ENCODE data around the gene ARFRP1. TPM values are rescaled to one million over a fixed set of nuclear protein-coding genes. Genes with fewer than 3 reads are reported as not detected.

ARFRP1 gene
- total RNA-seq, 1 donor from 2014 or later: 66.0 TPM

DNA sequence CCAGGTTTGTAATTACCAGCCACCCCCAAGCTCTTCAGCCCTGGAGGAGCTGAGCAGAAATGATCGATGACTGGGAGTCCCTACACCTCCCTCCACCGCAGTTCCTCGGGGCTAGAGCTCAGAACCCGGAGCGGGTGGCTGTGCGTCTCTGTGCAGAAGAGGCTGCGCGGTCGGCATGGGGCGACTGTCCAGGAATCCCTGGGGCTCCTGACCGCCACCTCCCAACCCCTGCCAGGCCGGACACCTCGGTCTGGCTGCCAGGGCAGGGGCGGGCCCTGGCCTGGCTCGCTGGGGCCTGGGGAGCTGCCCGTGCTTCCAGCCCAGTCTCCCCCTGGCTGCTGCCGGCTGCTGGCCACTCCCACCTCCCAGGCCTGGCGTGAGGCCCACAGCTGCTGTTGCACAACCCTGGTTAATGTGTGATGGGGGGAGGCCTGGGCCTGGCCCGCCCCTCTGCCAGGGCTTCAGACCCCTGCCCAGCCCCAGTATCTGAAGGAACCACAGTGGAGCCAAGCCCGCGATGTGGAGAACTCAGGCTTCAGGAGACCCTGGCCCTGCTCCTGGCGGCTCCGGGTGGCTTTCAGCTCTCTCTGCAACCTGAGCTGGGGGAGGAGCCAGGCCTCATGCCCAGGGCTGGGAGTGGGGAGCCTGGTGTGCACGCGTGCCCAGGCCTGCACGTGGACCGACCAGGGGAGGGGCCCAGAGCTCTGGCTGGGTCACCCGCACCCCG lies 33.0 kb upstream of the ARFRP1 start:
- DNase-seq (no peak), ATAC-seq (ENCODE audit: low read depth) (no peak)
- Mint-ChIP-seq H3K36me3 (ENCODE audit: low read depth) (peaks cover 6% of the 10 kb centered on the region), H3K27me3 (no peaks in the 10 kb centered on the region), H3K4me3 (peak overlapping the region; percentile 48), H3K4me1 (peaks cover 22% of the 10 kb centered on the region), H3K27ac (no peak overlapping the region), H3K9me3 (no peaks in the 10 kb centered on the region)
- POLR2A ChIA-PET: interaction anchor here (0.5 to 1.8 kb wide), 4 partner anchors 26 to 220 kb away, joined by 3 to 7 read pairs (median 4); partner anchors contain the start of genes ARFRP1, PPDPF and ZGPAT
- intact Hi-C loops (cut with micrococcal nuclease): no loop called here
- CTCF ChIA-PET: no interaction called here
- no peak for TF ChIP-seq CTCF (IDR thresholded peaks at IDR 0.05)

- Mint-ChIP-seq H3K9me3 (no peaks in the 10 kb centered on the region), H3K36me3 (ENCODE audit: low read depth) (peaks cover 9% of the 10 kb centered on the region), H3K27ac (no peak overlapping the region), H3K4me3 (peak overlapping the region; percentile 48), H3K4me1 (peaks cover 28% of the 10 kb centered on the region), H3K27me3 (no peaks in the 10 kb centered on the region)
- CTCF ChIA-PET: no interaction called here
- peak; percentile 53 for DNase-seq
- ATAC-seq (ENCODE audit: low read depth): peak; percentile 1
- intact Hi-C loops (cut with micrococcal nuclease): no loop called here
- POLR2A ChIA-PET: interaction anchor here (0.5 to 1.8 kb wide), 3 partner anchors 32 to 220 kb away, joined by 3 to 7 read pairs (median 4); partner anchors contain the start of genes ARFRP1, PPDPF and ZGPAT
- no peak for TF ChIP-seq CTCF (IDR thresholded peaks at IDR 0.05)
Observed at GRCh38 chr20:63740070-63740626, 32.4 kb upstream of the ARFRP1 start.

- DNase-seq (peak; percentile 73), ATAC-seq (ENCODE audit: low read depth) (peak; percentile 65)
- Mint-ChIP-seq H3K27ac (no peak within 1 kb of the TSS), H3K4me1 (peaks cover 28% of the 10 kb centered on the region), H3K36me3 (ENCODE audit: low read depth) (peaks cover 14% of the 10 kb centered on the region), H3K4me3 (peak within 1 kb of the TSS; percentile 48), H3K9me3 (no peaks in the 10 kb centered on the region), H3K27me3 (no peaks in the 10 kb centered on the region)
- intact Hi-C loops (cut with micrococcal nuclease): loop anchor here (1.0 to 10.0 kb wide), 7 partner anchors 33 to 202 kb away; partner anchors contain the start of genes ARFRP1, FNDC11, GMEB2 and PTK6
- POLR2A ChIA-PET: interaction anchor here (0.6 to 1.8 kb wide), 10 partner anchors 31 to 218 kb away, joined by 3 to 14 read pairs (median 3); partner anchors contain the start of genes ARFRP1, GMEB2, HELZ2 and PPDPF
- CTCF ChIA-PET: interaction anchor here (1.0 kb wide), 1 partner anchor 125 kb away, joined by 4 read pairs; the partner anchor contains the start of gene TPD52L2
- TF ChIP-seq CTCF (IDR thresholded peaks at IDR 0.05): no peak
Observed at GRCh38 chr20:63739130-63740069, 31.6 kb upstream of the ARFRP1 start, which contains the start of gene SLC2A4RG. TSS of gene SLC2A4RG (plus strand) at chr20:63739776. CDS start at chr20:63739913, 137 bp downstream.

- CTCF ChIA-PET: interaction anchor here (1.0 kb wide), 1 partner anchor 126 kb away, joined by 4 read pairs; the partner anchor contains the start of gene TPD52L2
- no peak overlapping the region for H3K27ac Mint-ChIP-seq
Observed at GRCh38 chr20:63738687-63739129, 30.9 kb upstream of the ARFRP1 start.

More at GRCh38 chr20:63738687-63739129, 30.9 kb upstream of the ARFRP1 start:
- peak overlapping the region; percentile 44 for H3K4me3 Mint-ChIP-seq
- H3K27me3 Mint-ChIP-seq: no peaks in the 10 kb centered on the region
- POLR2A ChIA-PET: interaction anchor here (0.6 to 1.8 kb wide), 10 partner anchors 31 to 218 kb away, joined by 3 to 14 read pairs (median 3); partner anchors contain the start of genes ARFRP1, GMEB2, HELZ2 and PPDPF
- TF ChIP-seq CTCF (IDR thresholded peaks at IDR 0.05): no peak
- intact Hi-C loops (cut with micrococcal nuclease): loop anchor here (1.0 to 10.0 kb wide), 7 partner anchors 32 to 201 kb away; partner anchors contain the start of genes ARFRP1, FNDC11, GMEB2 and PTK6
- H3K36me3 Mint-ChIP-seq (ENCODE audit: low read depth): peaks cover 19% of the 10 kb centered on the region
- DNase-seq (no peak), ATAC-seq (ENCODE audit: low read depth) (no peak)
- no peaks in the 10 kb centered on the region for H3K9me3 Mint-ChIP-seq
- peaks cover 30% of the 10 kb centered on the region for H3K4me1 Mint-ChIP-seq
